Right cardiac atrium (tissue), 5 donors: ENCODE data around the gene FBXO40. TPM values are rescaled to one million over a fixed set of nuclear protein-coding genes. Genes with fewer than 3 reads are reported as not detected.

Experiments
- ATAC-seq, 2 donors: fragments of 200-7000 bp; cut with Tn5 transposase; one replicate each; pipeline versions ENCODE4 v1.8.0 to v1.9.1; 2020; ENCODE audit warnings: moderate library complexity in 2 of 2, mild to moderate bottlenecking in 1 of 2
- DNase-seq, 3 donors: peaks; one replicate each; pipeline ENCODE4 v3.0.0-alpha.2; 2020
- H3K27ac ChIP-seq: one replicate; pipeline ENCODE4 v1.5.1; 2013; ENCODE audit warnings: mild to moderate bottlenecking, low read length, control low read depth, moderate library complexity
- H3K27me3 ChIP-seq: one replicate; pipeline ENCODE4 v1.6.1; 2013; ENCODE audit not compliant: control insufficient read depth, insufficient read depth
- H3K4me1 ChIP-seq: one replicate; pipeline ENCODE4 v1.6.1; 2013; ENCODE audit warnings: low read length; ENCODE audit not compliant: control insufficient read depth, insufficient read depth
- H3K4me3 ChIP-seq: one replicate; pipeline ENCODE4 v1.5.1; 2013; ENCODE audit warnings: low read length, control low read depth
- H3K9me3 ChIP-seq: one replicate; pipeline ENCODE4 v1.6.1; 2013; ENCODE audit warnings: low read length; ENCODE audit not compliant: control insufficient read depth
- WGBS: extraction: QIAGEN DNeasy Blood & Tissue Kit; methylation state at CpG from one replicate; pipeline ENCODE4 v1.1.7; 2013; 5-methylcytosine and 5-hydroxymethylcytosine counted together
- intact Hi-C, 4 donors: fragments of 100-400 bp; cut with DNase I; formaldehyde crosslinking; loops; one replicate each; pipeline versions ENCODE4 v1.11.0 to v1.14.0; 2022 to 2023
- long read RNA-seq, 4 donors: library from polyadenylated mRNA; unstranded; transcript quantifications; one replicate each; pipeline ENCODE4 v2.0.0, GENCODE V29; 2020 to 2021
- polyA plus RNA-seq: library from polyadenylated mRNA; stranded (reverse); fragments of 200-250 nt; gene quantifications from one replicate; pipeline ENCODE4 v1.2.3, GENCODE V29; 2013
- total RNA-seq, 4 donors: library from RNA; stranded (reverse); fragmentation: NEBNext Ultra II Directional; extraction: Animal tissue kit (Norgen Biotek cat#: 25700); gene quantifications; one replicate each; pipeline ENCODE4 v1.2.1, GENCODE V29; 2021
- donor health status: healthy with polysubstance abuse.
- donor health status: DM: no; HTN: yes; CAD: no.
- donor health status: DM: no; HTN: no; CAD: no.
- donor health status: DM: no; HTN: yes; CAD: no; lungs with severe emphysema.
- donor health status: DM: yes; HTN: yes; CAD: no.

The FBXO40 gene, protein sequence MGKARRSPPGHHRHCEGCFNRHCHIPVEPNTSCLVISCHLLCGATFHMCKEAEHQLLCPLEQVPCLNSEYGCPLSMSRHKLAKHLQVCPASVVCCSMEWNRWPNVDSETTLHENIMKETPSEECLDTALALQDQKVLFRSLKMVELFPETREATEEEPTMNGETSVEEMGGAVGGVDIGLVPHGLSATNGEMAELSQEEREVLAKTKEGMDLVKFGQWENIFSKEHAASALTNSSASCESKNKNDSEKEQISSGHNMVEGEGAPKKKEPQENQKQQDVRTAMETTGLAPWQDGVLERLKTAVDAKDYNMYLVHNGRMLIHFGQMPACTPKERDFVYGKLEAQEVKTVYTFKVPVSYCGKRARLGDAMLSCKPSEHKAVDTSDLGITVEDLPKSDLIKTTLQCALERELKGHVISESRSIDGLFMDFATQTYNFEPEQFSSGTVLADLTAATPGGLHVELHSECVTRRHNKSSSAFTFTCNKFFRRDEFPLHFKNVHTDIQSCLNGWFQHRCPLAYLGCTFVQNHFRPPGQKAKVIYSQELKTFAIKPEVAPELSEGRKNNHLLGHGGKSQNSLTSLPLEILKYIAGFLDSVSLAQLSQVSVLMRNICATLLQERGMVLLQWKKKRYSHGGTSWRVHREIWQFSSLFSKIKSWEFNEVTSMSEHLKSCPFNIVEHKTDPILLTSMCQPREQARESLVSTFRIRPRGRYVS
- 100 to 1,000 TPM; 125 to 258 (median 212) TPM for total RNA-seq
- 72.1 TPM for polyA plus RNA-seq
- long read RNA-seq, donor 1, full-length matches to known transcripts: 128 of 305 reads
- long read RNA-seq, donor 1, partial matches to known transcripts: 170 of 305 reads
- long read RNA-seq, donor 1, other reads (novel, unspliced or antisense): 7 of 305 reads
- long read RNA-seq, donor 2, full-length matches to known transcripts: 118 of 188 reads
- long read RNA-seq, donor 2, partial matches to known transcripts: 65 of 188 reads
- long read RNA-seq, donor 2, other reads (novel, unspliced or antisense): 5 of 188 reads
- long read RNA-seq, donor 3, full-length matches to known transcripts: 176 of 420 reads
- long read RNA-seq, donor 3, partial matches to known transcripts: 222 of 420 reads
- long read RNA-seq, donor 3, other reads (novel, unspliced or antisense): 22 of 420 reads
- long read RNA-seq, donor 4, full-length matches to known transcripts: 147 of 213 reads
- long read RNA-seq, donor 4, partial matches to known transcripts: 60 of 213 reads
- long read RNA-seq, donor 4, other reads (novel, unspliced or antisense): 6 of 213 reads

DNA sequence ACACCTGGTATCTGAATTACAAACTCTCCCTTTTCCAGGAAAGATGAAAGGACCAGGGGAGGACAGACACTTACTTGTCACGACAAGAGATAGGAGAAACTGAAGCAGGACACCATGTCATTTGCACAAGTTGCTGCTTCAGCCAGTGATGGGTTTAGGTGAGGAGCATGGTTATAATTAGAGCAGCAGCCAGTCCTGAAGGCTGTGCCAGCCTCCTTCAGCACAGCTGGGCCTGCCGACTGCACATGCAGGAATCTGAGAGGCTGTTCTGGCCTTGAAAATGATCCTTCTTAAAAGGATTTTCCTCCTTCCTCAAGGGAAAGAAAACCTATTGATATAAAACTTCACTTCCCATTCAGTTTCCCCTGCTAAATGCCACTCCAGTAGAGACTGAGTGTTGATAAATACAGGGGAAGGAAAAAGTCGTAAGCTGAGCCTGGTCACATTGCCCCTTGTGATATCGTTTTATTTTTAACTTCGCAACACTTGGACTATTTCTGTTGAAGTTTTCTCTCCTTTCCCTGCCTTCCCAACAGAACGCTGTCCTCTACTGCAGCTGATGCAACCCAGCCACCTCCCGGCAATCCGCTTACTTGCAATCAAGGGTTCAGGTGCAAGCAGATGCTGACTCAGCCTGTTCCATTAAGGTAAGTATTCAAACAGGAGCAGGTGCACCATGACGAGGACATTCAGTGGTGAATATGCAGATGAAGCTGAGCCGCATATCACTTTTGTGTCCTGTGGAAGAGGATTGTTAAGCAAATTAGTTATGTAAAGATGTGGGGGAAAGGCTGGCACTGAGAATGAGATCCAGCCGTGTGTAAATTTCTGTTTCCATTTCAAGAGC, at the start of gene FBXO40:
Gene FBXO40 (plus strand): TSS at position 524 of the 847 bp plus-strand sequence. CDS start 27,197 bp downstream, outside the sequence.
- Histone ChIP-seq H3K9me3 (no peaks in the 10 kb centered on the region), H3K27me3 (no peaks in the 10 kb centered on the region), H3K4me3 (peak within 1 kb of the TSS; percentile 61), H3K4me1 (no peaks in the 10 kb centered on the region), H3K27ac (peak within 1 kb of the TSS; percentile 67)
- DNase-seq (peak; percentile 18 to 68 (median 59)), ATAC-seq (peak; percentile 80 to 85)
- intact Hi-C loops: no loop called here
- WGBS: 31% methylated on average over 11 of the region's 11 CpGs

DNA sequence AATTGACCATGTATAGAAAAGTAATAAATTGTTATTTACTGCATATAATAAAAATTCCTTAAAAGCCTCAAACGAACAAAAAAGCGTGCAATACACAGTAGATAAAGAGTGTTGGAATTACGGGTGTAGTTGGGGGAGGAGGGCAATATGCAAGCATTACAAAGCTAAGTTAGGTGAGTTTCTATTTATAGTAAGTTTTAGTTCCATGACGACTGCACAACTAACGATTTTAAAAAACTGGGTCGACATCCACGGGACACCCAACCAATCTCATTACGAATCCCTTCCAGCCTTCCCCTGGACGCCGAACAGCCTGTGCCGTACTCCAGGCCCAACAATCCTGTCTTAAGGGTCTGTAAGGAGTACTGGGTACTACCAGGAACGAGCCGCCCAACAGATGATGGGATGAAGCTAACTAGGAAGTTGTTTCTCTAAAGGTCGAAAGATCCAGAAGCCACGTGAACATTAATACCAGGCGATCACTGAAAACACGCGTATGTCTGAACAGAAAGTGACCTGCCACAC, 48.1 kb upstream of the FBXO40 start:
- Histone ChIP-seq H3K4me1 (no peaks in the 10 kb centered on the region), H3K27me3 (no peaks in the 10 kb centered on the region), H3K4me3 (peak overlapping the region; percentile 89), H3K27ac (no peak overlapping the region), H3K9me3 (no peaks in the 10 kb centered on the region)
- ATAC-seq (no peak), DNase-seq (no peak)
- intact Hi-C loops: loop anchor here (10.0 kb wide), 2 partner anchors 450 to 710 kb away; no protein-coding TSS in a partner anchor
- WGBS: 3% methylated on average over 18 of the region's 18 CpGs

DNA sequence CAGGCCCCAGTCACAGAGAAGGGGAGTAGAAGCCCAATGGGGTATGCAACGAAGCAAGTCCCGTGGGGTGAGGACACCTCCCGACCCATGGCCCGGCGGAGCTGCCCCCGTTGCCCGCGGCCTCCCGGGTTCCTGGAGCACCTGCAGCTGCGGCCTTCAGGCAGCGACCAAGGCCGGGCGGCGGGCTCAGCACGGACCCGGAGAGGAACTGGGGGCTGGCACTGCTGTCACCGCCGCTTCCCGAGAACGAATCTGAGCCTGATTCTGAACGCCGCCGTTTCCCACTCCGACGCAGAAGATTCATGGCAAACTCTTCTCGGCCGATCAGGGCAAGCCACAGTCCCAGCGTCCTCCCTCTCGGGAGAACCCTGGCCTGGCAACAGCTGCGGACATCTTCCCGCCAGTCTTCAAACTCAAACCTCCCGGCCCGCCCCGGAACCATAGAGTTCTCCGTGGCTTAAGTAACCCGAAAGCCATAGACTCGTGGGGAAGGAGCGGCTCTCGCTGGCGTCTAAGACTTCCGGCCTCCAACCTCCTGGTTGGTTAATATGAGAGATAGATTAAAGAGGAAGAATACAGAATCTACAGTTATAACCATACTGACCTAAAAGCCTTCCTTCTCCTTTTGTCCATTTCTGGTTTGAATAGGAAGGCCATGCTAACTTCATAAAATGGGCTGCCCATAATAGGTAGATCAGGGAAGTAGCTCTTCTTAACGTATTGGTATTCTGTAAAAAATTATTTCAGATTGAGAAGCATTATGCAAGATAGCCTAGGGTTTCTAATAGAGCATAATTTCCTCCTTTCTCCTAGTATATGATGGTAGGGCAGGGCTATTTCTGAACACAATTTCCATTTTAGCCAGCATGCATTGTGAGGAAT, 47.4 kb upstream of the FBXO40 start, which contains the start of gene POLQ:
Gene POLQ (minus strand): TSS at position 415 of the 882 bp plus-strand sequence. CDS start 111 bp downstream, at position 304.
- no peaks in the 10 kb centered on the region for H3K9me3 ChIP-seq
- peak; percentile 98 to 100 for ATAC-seq
- H3K4me1 ChIP-seq: no peaks in the 10 kb centered on the region
- WGBS: under 1% methylated on average over 42 of the region's 42 CpGs
- DNase-seq: peak; percentile 90 to 95 (median 92)
- peak within 1 kb of the TSS; percentile 76 for H3K27ac ChIP-seq
- H3K4me3 ChIP-seq: peak within 1 kb of the TSS; percentile 89
- H3K27me3 ChIP-seq: no peaks in the 10 kb centered on the region
- intact Hi-C loops: loop anchor here (10.0 kb wide), 2 partner anchors 449 to 709 kb away; no protein-coding TSS in a partner anchor

DNA sequence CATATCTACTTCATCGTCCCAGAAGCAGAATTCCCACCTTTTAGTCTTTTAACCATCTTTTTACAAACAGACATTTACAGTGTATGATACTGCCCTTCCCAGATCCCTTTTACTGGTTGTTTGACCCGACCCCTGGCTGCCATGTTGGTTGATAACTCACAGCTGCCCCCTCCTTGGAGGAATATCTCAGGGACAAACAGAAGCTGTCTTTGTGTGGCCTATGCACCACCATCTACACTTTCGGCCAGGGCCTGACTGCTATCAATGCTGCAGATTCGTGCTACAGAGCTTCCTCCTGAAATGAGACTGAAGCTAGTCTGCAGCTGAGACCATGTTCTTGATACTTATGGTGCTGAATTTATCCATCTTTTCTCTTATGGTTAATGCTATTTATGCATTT, 40.8 kb upstream of the FBXO40 start:
- Histone ChIP-seq H3K4me1 (no peaks in the 10 kb centered on the region), H3K9me3 (no peaks in the 10 kb centered on the region), H3K27me3 (no peaks in the 10 kb centered on the region), H3K27ac (no peak overlapping the region), H3K4me3 (peak overlapping the region; percentile 12)
- no peak for DNase-seq
- WGBS: 36% methylated on average over 4 of the region's 4 CpGs
- intact Hi-C loops: no loop called here
- peak in 1 of 2 donors; percentile 50 for ATAC-seq

DNA sequence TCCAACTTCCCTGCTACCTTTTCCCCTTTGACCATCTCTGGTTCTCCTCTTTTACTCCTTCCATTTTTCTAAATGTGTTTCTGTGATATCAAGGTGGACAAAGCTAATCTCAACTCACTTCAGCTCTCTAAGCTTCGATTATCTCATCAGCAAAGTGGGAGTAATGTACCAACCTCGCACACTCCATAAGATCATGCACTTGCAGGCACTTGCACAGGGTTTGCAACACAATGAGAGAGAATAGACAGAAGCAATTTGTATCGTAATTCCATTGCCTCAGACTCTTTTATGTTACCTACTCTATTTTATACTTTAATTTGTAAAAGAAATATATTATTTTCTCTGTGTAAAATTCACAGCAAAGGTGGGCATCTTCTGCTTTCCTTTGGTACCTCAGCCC, 40.4 kb upstream of the FBXO40 start:
- Histone ChIP-seq H3K27ac (no peak overlapping the region), H3K27me3 (no peaks in the 10 kb centered on the region), H3K4me1 (no peaks in the 10 kb centered on the region), H3K9me3 (no peaks in the 10 kb centered on the region), H3K4me3 (no peak overlapping the region)
- ATAC-seq: no peak
- 66% methylated on average over 3 of the region's 3 CpGs for WGBS
- intact Hi-C loops: no loop called here
- DNase-seq: no peak

DNA sequence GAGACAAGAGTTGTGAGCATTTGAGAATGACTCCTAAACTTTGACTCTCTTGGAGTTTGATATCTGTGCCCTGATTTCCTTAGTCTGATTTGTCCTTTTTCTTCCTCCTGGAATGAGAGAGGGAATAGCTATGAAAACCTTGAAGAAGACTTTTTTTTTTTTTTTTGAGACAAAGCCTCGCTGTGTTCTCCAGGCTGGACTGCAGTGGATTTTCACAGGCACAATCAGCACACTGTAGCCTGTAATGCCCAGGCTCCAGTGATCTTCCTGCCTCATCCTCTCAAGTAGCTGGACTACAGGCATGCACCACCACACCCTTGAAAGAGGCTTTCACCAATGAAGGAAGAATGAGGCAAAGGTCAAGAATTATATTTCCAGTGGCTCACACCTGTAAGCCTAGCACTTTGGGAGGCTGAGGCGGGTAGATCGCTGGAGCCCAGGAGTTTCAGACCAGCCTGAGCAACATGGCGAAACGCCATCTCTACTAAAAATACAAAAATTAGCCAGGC, 35.7 kb upstream of the FBXO40 start:
- Histone ChIP-seq H3K4me3 (no peak overlapping the region), H3K4me1 (no peaks in the 10 kb centered on the region), H3K27ac (no peak overlapping the region), H3K9me3 (no peaks in the 10 kb centered on the region), H3K27me3 (no peaks in the 10 kb centered on the region)
- intact Hi-C loops: no loop called here
- no peak for DNase-seq
- WGBS: 93% methylated on average over 5 of the region's 5 CpGs
- no peak for ATAC-seq

DNA sequence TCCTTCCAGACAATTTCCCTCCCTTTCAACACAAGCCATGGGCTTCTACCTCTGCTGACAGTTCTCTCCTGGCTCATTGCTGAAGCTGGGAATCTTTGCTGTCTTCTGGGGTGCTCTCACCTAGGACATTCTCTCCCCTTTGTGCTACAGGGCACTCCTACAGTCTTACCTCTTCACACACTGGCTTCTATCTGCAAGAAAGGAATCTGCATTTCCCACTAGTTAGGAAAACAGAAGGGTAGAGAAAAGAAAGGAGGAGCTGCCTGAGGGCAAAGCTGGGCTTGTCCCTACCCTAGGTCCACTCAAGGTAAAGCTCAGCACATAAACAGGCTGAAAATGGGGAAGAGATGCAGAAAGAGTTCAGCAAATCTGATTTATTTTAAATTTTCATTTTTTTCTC, 31.0 kb upstream of the FBXO40 start:
- DNase-seq (no peak), ATAC-seq (no peak)
- Histone ChIP-seq H3K27me3 (no peaks in the 10 kb centered on the region), H3K9me3 (no peaks in the 10 kb centered on the region), H3K27ac (no peak overlapping the region), H3K4me3 (no peak overlapping the region), H3K4me1 (no peaks in the 10 kb centered on the region)
- intact Hi-C loops: no loop called here

DNA sequence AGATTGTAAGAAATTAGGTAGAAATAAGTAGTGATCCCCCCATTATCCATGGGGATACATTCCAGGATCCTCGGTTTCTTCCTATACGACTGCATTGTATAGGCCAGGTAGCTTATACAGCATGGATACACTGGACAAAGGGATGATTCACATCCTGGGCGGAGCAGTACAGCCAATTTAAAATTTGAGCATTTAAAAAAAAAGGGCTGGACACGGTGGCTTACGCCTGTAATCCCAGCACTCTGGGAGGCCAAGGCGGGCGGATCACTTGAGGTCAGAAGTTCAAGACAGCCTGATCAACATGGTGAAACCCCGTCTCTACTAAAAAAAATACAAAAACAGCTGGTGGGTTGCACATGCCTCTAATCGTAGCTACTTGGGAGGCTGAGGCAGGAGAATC, 26.4 kb upstream of the FBXO40 start:
- intact Hi-C loops: no loop called here
- no peak for DNase-seq

DNA sequence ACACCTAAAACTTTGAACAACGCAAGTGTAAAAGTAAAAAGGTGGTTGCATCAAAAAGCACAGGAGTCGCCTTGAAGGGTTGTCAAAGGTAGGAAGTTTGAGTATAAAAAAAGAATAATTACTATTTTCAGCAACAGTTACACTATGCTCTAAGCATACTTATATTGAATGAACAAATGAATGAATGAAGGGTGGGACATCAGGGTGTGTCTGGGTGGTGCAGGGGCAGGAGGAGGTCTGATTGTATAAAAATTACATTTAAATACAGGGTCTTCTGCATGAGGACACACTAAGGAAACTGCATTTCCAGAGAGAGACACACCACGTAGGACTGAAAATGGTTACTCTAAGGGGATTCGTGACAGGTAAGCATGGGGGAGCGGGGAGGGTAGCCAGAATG, 25.5 kb upstream of the FBXO40 start, which contains the start of gene ARGFX:
Gene ARGFX (plus strand): TSS at position 301 of the 400 bp plus-strand sequence. CDS start 2,765 bp downstream, outside the sequence.
- Histone ChIP-seq H3K4me3 (no peak within 1 kb of the TSS), H3K4me1 (no peaks in the 10 kb centered on the region), H3K27me3 (no peaks in the 10 kb centered on the region), H3K27ac (no peak within 1 kb of the TSS), H3K9me3 (no peaks in the 10 kb centered on the region)
- ATAC-seq (no peak), DNase-seq (no peak)
- intact Hi-C loops: no loop called here
- WGBS: 93% methylated on average over 5 of the region's 5 CpGs

More for the DNA sequence above, 26.4 kb upstream of the FBXO40 start:
- H3K4me1 ChIP-seq: no peaks in the 10 kb centered on the region
- H3K27me3 ChIP-seq: no peaks in the 10 kb centered on the region
- H3K27ac ChIP-seq: no peak overlapping the region
- no peaks in the 10 kb centered on the region for H3K9me3 ChIP-seq
- H3K4me3 ChIP-seq: no peak overlapping the region
- ATAC-seq: no peak
- 77% methylated on average over 9 of the region's 9 CpGs for WGBS
